VCaP (cell line): ENCODE data around the gene SF1.

Experiments
- H3K27ac ChIP-seq: fragments of 450-650 bp; 2 replicates; pipeline ENCODE4 v1.5.1; 2017
- TF ChIP-seq, protein P1 (sequence below): fragments of 450-650 bp; conservative IDR thresholded peaks from 2 replicates; pipeline ENCODE4 v1.5.1; 2017; ENCODE audit warnings: mild to moderate bottlenecking, moderate library complexity

The SF1 gene

DNA sequence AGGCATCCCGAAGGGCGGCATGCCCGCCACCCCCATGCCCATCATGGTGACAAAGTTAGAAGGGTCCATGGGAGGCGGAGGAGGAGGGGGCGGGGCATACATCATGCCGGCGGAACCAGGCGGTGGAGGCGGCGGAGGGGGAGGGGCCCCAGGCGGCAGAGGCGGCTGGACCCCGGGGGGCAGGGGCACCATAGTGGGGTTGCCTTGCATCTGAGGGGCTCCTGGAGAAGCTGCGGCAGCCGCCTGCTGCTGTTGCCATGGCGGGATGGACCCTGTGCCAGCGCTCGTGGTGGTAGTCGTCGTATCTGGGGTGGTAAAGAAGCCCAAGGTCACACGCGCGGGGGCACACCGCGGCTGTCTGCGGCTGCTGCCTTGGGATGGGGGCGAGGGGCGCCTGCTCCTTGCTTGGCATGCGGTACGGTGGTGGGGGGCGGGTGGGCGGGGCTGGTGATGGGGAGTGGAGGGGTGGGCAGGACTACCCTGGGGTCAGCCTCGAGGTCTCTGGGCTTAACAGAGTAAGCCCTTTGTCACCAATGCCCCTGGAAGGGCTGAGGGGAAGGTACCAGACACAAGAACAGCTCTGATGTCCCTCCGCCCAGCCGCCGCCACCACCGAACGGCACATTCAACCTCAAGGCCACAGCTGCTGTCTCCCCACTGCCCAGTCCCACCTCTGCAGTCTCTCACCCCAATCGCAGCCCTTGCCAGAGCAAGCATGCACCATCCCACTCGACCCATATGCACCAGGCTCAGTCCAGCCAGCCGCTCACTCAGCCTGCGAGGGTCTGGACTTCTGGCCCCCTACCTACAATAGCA lies 12.3 kb downstream of the SF1 start:
- H3K27ac ChIP-seq: no peak overlapping the region
- TF ChIP-seq, protein P1, sequence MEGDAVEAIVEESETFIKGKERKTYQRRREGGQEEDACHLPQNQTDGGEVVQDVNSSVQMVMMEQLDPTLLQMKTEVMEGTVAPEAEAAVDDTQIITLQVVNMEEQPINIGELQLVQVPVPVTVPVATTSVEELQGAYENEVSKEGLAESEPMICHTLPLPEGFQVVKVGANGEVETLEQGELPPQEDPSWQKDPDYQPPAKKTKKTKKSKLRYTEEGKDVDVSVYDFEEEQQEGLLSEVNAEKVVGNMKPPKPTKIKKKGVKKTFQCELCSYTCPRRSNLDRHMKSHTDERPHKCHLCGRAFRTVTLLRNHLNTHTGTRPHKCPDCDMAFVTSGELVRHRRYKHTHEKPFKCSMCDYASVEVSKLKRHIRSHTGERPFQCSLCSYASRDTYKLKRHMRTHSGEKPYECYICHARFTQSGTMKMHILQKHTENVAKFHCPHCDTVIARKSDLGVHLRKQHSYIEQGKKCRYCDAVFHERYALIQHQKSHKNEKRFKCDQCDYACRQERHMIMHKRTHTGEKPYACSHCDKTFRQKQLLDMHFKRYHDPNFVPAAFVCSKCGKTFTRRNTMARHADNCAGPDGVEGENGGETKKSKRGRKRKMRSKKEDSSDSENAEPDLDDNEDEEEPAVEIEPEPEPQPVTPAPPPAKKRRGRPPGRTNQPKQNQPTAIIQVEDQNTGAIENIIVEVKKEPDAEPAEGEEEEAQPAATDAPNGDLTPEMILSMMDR: no peak

DNA sequence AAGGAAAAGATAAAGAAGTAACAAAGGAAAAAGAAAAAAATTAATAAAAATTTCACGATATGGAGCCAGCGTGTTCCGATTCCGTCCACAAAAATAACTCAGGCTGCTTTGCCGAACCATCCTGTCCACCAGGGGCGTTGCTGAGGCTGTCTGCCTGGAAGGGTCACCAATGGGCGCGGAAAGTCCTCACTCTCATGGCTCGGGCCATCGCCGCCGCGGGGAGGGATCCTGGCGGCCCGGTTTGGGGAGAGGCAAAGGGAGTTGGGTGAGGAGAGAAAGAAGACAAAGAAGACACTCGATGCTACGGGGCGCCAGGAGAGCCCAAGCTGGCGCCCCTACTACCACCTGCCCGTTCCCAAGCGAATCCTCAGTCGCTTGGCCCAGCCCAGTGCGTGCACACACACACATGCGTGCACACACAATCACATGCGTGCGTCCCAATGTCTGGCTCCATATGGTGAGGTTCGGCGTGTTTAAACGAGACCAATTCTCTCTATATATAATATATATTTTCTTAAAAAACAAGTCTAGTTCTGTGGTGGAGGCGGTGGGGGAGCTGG lies 13.0 kb downstream of the SF1 start:
- TF ChIP-seq, protein P1: peak; percentile 71
- no peak overlapping the region for H3K27ac ChIP-seq

DNA sequence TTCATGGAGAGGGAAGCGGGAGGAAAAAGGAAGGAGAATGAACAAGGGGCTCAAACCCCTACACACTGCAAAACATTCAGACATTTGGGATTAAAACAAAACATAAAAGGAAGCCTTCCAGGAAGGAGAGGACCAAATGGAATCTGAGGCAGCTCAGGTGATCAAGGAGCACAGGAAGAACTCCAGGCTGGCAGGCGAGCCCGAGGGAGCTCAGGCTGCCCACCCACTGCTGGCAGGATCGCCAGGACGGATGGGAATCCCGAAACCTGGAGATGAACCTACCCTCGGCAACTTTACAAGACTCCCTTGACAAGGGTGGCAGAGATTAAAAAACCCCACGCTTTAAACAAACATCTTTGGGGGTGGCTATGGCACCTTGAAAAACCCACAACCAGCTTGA lies 13.6 kb downstream of the SF1 start:
- H3K27ac ChIP-seq: peak overlapping the region; percentile 36; the same call in 1 of the 2 replicates
- TF ChIP-seq, protein P1: no peak

DNA sequence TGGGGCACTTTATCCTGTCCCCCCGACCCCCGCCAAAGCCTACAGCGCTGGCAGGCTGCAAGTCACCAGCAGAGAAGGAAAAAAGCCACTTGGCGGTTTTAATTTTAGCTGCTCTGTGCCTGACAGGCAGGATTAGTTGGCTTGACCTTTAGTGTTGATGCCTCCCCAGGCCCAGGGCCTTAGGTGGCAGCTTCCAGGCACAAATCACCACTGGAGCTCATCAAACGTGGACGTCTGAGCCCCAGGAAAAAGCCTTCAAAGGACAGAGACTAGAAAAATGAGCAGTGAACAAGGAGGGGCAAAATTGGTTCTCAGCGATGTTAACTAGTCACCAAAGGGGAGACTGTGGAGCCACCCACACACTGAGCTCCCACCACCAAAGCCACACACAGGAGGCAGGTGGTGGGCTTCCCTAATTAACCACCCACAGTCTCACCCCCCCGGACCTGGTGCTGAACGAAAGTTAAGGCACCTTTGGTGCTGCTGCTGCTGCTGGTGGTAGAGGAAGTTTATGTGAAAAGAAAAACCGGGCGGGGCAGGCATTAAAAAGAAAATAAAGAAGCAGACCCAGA lies 14.2 kb downstream of the SF1 start:
- TF ChIP-seq, protein P1: no peak
- H3K27ac ChIP-seq: peak overlapping the region; percentile 36

DNA sequence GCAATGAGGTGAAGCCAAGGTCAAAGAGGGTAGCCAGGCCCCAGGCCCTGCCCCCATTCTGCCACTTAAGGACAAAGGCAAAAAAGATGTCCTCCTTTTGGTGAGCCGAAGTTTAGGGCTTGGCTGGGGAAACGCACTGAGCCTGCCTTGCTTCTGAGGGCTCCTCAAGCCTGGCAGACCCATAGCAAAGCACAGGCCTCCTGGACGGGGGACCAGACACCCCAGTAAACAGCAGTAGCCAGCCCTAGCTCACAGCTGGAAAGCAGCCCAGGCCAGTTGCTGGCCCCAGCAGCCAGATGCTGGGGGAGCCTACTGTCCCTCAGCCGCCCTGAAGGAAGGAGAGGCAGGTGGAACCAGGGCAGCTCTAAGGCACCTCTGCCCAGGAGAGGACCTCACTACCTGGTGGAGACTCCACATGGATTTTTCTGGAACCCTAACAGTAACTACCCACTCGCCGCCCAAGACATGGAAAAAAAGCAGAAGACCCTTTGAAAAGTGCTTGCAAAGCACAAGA lies 14.8 kb downstream of the SF1 start:
- TF ChIP-seq, protein P1: no peak
- H3K27ac ChIP-seq: peak overlapping the region; percentile 36

DNA sequence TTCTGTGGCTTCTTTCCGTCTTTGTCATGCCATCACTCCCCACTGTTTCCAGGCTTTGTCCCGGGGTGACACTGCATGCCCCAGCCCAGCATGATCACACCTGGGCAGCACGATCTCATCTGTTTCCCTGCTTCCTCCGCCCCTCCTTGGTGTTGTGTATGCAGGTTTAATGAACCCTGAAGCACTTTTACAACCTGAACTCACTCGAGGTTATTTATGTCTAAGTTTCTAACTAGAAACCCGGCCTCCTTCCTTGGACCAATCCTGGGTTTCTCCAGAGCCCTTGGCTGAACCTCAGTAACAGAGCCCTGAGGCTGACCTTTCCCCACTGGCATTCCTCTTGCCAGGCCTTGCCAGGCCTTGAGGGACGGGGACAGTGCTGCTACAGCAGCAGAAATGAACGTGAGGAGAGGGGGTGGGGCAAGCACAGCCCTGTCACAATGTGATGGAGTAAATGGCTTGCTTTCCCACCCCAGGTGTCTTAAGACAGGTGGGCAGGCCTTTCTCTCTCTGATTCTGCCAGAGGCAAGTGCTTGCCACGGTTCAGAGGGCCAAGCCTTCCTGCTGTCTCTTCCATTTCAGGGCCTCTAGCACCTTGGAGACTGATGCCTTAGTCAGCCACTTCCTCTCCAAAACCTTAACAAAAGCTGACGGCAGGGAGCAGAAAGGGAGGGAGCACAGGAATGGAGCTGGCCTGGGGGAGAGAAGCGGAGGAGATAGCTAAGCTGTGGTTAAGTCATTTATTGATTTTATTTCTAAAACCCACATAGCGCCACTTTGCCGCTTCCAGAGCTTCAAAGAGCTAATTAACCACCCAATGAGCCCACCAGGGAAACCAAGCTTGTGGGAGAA lies 15.4 kb downstream of the SF1 start:
- TF ChIP-seq, protein P1: no peak
- H3K27ac ChIP-seq: peak overlapping the region; percentile 36
